Esophagus squamous epithelium (tissue), 4 donors: ENCODE results near the gene ALPK3.

Experiments used
- CTCF ChIP-seq, 6 experiments: fragments of 450-650 bp in 4 of 6; fragments of 200-600 bp in 2 of 6; sonication (generic) in 2 of 6; IDR thresholded peaks; one replicate each; pipeline ENCODE4 v1.5.1; 2016 to 2019; ENCODE audit warnings: antibody characterized with exemption in 6 of 6, mild to moderate bottlenecking in 4 of 6, moderate library complexity in 4 of 6
- POLR2A ChIP-seq, 4 donors: fragments of 450-650 bp; IDR thresholded peaks; one replicate each; pipeline ENCODE4 v1.6.1; 2017; ENCODE audit warnings: antibody characterized with exemption in 4 of 4, mild to moderate bottlenecking in 4 of 4, moderate library complexity in 3 of 4

- TF ChIP-seq CTCF (IDR thresholded peaks at IDR 0.05) (no peak), POLR2A (IDR thresholded peaks at IDR 0.05) (no peak)
Measured at GRCh38 chr15:84832448-84833040, 15.4 kb downstream of the ALPK3 start.
